Body of pancreas (tissue), 4 donors: ENCODE data around the gene SRRM2. TPM values are rescaled to one million over a fixed set of nuclear protein-coding genes. Genes with fewer than 3 reads are reported as not detected.

Experiments
- ATAC-seq: fragments of 150-250 bp; one replicate; pipeline ENCODE4 v1.9.1; 2016
- DNase-seq, 4 donors: peaks; one replicate each; pipeline ENCODE4 v3.0.0-alpha.2; 2019
- H3K27ac ChIP-seq, 4 donors: fragments of 200-600 bp; sonication (generic); 1 replicate in 3 of 4; 2 replicates in 1 of 4; pipeline versions ENCODE4 v1.5.1 to v1.6.1; 2016 to 2019; ENCODE audit warnings: mild to moderate bottlenecking in 1 of 4, mixed read lengths in 1 of 4, moderate library complexity in 1 of 4
- H3K27me3 ChIP-seq, 2 donors: fragments of 200-600 bp; sonication (generic); one replicate each; pipeline ENCODE4 v1.6.0; 2016; ENCODE audit warnings: mild to moderate bottlenecking in 1 of 2
- H3K36me3 ChIP-seq, 2 donors: fragments of 200-600 bp; sonication (generic); replicated peaks in 1 of 2; 2 replicates each; pipeline ENCODE4 v1.5.1; 2016; ENCODE audit warnings: low read depth in 2 of 2; ENCODE audit not compliant: insufficient read depth in 1 of 2
- H3K4me1 ChIP-seq: fragments of 200-600 bp; sonication (generic); one replicate; pipeline ENCODE4 v1.6.0; 2016
- H3K4me3 ChIP-seq, 2 donors: fragments of 200-600 bp; sonication (generic); 1 replicate in 1 of 2; 2 replicates in 1 of 2; pipeline ENCODE4 v1.5.1; 2016 to 2019
- H3K9me3 ChIP-seq, 3 donors: fragments of 200-600 bp; sonication (generic); 1 replicate in 2 of 3; 2 replicates in 1 of 3; pipeline ENCODE4 v1.5.1; 2016
- POLR2A ChIP-seq, 3 donors: fragments of 450-650 bp; IDR thresholded peaks; one replicate each; pipeline ENCODE4 v1.6.1; 2016; ENCODE audit warnings: antibody characterized with exemption in 3 of 3, mild to moderate bottlenecking in 2 of 3
- WGBS, 2 donors: methylation state at CpG; one replicate each; pipeline ENCODE4 v1.1.5; 2017; 5-methylcytosine and 5-hydroxymethylcytosine counted together
- intact Hi-C: fragments of 100-400 bp; cut with DNase I; formaldehyde crosslinking; loops from one replicate; pipeline ENCODE4 v1.15.1; 2023
- total RNA-seq, 2 donors: library from RNA; depleted of rRNA; stranded (reverse); fragments of >200 nt; gene quantifications; one replicate each; pipeline ENCODE4 v1.1.0, GENCODE V29; 2016
- TF ChIP-seq, protein P1 (sequence below), 7 experiments: fragments of 450-650 bp in 4 of 7; fragments of 200-600 bp in 3 of 7; sonication (generic) in 3 of 7; IDR thresholded peaks; one replicate each; pipeline ENCODE4 v1.5.1; 2016 to 2019; ENCODE audit warnings: antibody characterized with exemption in 7 of 7

The SRRM2 gene
- total RNA-seq, 2 donors from 2014 or later = 231 to 1,198 TPM

GRCh38 chr16:2808181-2808580, 55.7 kb downstream of the SRRM2 start:
- intact Hi-C loops = no loop called here
- H3K27ac ChIP-seq = no peak overlapping the region
- H3K9me3 ChIP-seq = no peaks in the 10 kb centered on the region
- DNase-seq (no peak), ATAC-seq (no peak)
- H3K27me3 ChIP-seq = no peaks in the 10 kb centered on the region
- H3K4me3 ChIP-seq = no peak overlapping the region
- no peaks in the 10 kb centered on the region for H3K4me1 ChIP-seq
- 77% methylated on average over 7 of the region's 7 CpGs for WGBS, 2 donors
- no peaks in the 10 kb centered on the region for H3K36me3 ChIP-seq
- TF ChIP-seq, protein P1, sequence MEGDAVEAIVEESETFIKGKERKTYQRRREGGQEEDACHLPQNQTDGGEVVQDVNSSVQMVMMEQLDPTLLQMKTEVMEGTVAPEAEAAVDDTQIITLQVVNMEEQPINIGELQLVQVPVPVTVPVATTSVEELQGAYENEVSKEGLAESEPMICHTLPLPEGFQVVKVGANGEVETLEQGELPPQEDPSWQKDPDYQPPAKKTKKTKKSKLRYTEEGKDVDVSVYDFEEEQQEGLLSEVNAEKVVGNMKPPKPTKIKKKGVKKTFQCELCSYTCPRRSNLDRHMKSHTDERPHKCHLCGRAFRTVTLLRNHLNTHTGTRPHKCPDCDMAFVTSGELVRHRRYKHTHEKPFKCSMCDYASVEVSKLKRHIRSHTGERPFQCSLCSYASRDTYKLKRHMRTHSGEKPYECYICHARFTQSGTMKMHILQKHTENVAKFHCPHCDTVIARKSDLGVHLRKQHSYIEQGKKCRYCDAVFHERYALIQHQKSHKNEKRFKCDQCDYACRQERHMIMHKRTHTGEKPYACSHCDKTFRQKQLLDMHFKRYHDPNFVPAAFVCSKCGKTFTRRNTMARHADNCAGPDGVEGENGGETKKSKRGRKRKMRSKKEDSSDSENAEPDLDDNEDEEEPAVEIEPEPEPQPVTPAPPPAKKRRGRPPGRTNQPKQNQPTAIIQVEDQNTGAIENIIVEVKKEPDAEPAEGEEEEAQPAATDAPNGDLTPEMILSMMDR (IDR thresholded peaks at IDR 0.05) = no peak
- no peak for TF ChIP-seq POLR2A (IDR thresholded peaks at IDR 0.05)

GRCh38 chr16:2809149-2809760, 56.8 kb downstream of the SRRM2 start:
- intact Hi-C loops = no loop called here
- Histone ChIP-seq H3K4me3 (no peak overlapping the region), H3K4me1 (no peaks in the 10 kb centered on the region), H3K9me3 (no peaks in the 10 kb centered on the region), H3K27me3 (no peaks in the 10 kb centered on the region), H3K27ac (no peak overlapping the region), H3K36me3 (no peaks in the 10 kb centered on the region)
- ATAC-seq (no peak), DNase-seq (no peak)
- WGBS, 2 donors = 65% methylated on average over 3 of the region's 3 CpGs
- TF ChIP-seq POLR2A (IDR thresholded peaks at IDR 0.05) = no peak

DNA sequence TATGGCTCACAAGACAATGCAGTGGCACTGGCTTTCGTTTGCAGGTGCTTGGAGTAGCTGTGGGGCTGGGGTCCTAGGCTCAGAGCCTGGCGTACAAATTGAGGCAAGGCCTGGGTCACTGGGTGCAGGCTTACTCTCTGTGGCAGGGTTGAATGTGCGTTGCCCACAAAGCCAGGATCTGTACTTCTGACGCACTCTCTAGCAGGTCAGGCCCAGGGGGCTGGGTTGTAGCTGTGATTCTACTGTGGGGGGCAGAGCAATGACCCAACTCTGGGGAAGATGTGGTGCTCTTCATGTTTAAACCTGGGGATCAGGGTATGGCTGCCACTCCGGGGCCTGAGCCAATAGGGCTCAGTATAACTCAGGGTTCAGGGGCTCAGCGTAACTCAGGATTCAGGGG, 58.2 kb downstream of the SRRM2 start:
- WGBS, 2 donors = 72% methylated on average over 6 of the region's 6 CpGs; no CpG with 5 or more reads in 1 of the 2 donors
- no peak overlapping the region for H3K27ac ChIP-seq
- H3K4me1 ChIP-seq = no peaks in the 10 kb centered on the region
- intact Hi-C loops = no loop called here
- ATAC-seq (no peak), DNase-seq (no peak)
- H3K4me3 ChIP-seq = no peak overlapping the region
- H3K27me3 ChIP-seq = no peaks in the 10 kb centered on the region
- no peaks in the 10 kb centered on the region for H3K9me3 ChIP-seq
- no peaks in the 10 kb centered on the region for H3K36me3 ChIP-seq
- TF ChIP-seq, protein P1 (IDR thresholded peaks at IDR 0.05) = no peak
- TF ChIP-seq POLR2A (IDR thresholded peaks at IDR 0.05) = no peak

DNA sequence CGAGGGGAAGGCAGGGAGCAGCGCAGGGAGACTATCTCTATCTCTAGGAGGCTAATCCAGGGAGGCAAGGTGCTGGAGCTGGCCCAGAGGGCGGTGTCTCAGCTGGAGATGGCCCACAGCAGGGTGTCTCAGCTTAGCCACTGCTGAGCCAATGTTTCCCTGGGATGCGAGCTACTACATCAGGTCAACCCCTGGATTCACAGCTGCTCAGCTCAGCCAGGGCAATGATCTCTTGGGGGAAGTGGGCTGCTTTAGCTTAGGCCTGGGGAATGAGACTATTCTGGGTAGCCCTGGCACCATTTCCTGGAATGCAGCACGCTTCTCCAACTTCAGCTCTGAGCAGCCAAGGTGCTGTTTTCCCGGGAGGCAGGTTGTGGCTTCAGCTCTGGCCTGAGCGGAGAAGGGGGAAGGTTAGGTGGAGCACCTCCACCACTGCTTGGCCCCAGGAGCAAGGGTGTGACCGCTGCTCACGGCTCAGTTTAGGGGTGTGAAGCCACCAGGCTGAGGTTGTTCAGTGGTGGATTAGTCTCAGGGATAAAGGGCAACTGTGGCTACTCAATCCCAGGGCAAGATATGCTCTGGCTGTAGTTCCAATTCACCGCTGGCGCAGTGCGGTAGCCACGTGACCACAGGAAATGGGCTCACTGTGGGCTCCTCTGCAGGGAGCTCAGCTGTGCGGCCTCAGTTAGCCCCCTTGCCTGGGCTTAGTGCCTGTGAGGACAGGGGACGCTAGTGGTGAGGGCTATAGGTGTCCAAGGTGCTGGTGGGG, 59.4 kb downstream of the SRRM2 start:
- no peak for DNase-seq

GRCh38 chr16:2813771-2814221, 61.4 kb downstream of the SRRM2 start:
- no peak overlapping the region for H3K27ac ChIP-seq
- intact Hi-C loops = no loop called here
- ATAC-seq (no peak), DNase-seq (no peak)
- H3K9me3 ChIP-seq = no peaks in the 10 kb centered on the region
- 60 to 64% methylated on average over 5 to 6 of the region's 7 CpGs for WGBS, 2 donors
- TF ChIP-seq, protein P1 (IDR thresholded peaks at IDR 0.05) = no peak
- TF ChIP-seq POLR2A (IDR thresholded peaks at IDR 0.05) = no peak
- no peak overlapping the region for H3K4me3 ChIP-seq
- H3K4me1 ChIP-seq = peaks cover 5% of the 10 kb centered on the region
- H3K36me3 ChIP-seq = no peaks in the 10 kb centered on the region
- H3K27me3 ChIP-seq = no peaks in the 10 kb centered on the region

More for the DNA sequence above, 59.4 kb downstream of the SRRM2 start:
- Histone ChIP-seq H3K9me3 (no peaks in the 10 kb centered on the region), H3K27ac (no peak overlapping the region), H3K27me3 (no peaks in the 10 kb centered on the region), H3K36me3 (no peaks in the 10 kb centered on the region), H3K4me3 (no peak overlapping the region), H3K4me1 (peaks cover 3% of the 10 kb centered on the region)
- no peak for ATAC-seq
- TF ChIP-seq, protein P1 (IDR thresholded peaks at IDR 0.05) = no peak
- no peak for TF ChIP-seq POLR2A (IDR thresholded peaks at IDR 0.05)
- WGBS, 2 donors = 72 to 89% methylated on average over 7 to 15 of the region's 15 CpGs
- intact Hi-C loops = no loop called here
